NK-92 (cell line): ENCODE data around the gene PIM3.

ENCODE experiments used
- DNase-seq: peaks from one replicate; lab custom pipeline; 2025; ENCODE audit not compliant: unreplicated experiment; lab: John Stamatoyannopoulos, UW

The PIM3 gene

DNA sequence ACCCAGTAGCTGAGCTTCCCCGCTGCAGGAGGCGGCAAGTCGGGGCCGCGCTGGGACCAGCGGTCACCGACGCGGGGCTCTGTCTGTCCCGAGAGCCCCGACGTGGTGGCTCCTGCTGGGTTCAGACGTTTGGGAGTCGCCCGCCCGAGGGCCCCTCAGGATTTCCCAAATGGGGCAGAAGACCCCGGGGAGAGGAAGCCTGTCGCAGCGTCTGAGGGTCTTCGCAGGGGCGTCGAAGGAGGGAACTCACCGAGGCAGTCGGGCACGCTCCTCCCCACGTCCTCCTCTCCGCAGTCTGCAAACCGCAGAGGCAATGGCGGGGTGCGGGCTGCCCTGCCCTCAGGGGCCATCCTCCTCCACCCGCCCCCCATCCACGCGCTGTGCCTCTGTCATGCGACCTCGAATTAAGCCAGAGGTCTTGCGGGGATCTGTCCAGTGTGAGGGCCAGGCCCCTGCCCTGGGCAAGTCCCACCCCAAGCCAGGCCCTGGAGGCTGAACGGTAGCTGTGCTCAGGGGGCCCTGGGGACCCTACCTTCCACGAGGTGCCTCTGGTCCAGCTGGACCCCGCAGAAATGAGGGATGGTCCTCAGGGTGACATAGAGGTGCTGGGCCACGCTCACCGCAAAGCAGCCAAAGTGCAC lies 39.5 kb downstream of the PIM3 start:
- DNase-seq = no peak

DNA sequence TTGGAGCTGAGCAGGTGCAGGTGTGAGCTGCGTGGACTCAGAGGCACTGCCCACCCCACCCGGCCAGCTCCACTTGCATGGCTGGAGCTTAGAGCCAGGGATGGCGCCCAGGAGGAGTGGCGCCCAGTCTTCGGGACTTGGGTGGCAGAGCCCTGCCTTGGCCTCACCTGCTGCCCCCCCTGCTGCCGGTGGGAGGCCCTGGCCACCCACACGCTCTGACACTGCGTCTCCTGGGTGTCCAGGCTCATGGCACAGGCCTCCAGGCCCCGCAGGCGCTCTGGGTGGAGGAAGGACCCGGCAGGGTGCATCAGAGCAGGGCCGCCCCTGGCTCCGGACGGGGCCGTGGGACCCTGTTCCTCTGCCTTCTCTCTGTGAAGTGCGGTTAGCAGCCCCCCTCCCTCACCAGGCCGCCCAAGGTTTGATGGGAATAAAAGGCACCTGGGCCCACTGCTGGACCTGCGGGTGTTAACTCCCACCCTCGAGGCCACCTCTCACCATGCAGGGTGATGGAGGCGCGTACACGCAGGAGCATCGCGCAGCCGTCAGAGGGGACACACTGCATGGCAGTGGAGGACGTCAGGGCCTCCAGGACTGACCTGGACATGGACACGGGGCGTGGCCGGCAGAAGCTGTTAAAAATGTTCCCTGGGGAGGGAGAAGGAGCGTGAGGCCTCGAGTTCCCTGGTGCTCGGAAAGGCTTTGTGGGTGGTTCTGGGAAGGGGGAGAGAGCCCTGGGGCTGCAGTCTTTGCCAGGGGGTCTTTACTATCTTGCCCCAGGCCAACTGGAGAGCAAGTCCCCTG lies 40.2 kb downstream of the PIM3 start:
- DNase-seq = no peak

GRCh38 chr22:50001388-50002231 lies 41.0 kb downstream of the PIM3 start:
- no peak for DNase-seq

- DNase-seq = no peak
Measured at GRCh38 chr22:50002791-50003190, 42.2 kb downstream of the PIM3 start.

- DNase-seq = no peak
Measured at GRCh38 chr22:50004918-50005317, 44.3 kb downstream of the PIM3 start.

DNA sequence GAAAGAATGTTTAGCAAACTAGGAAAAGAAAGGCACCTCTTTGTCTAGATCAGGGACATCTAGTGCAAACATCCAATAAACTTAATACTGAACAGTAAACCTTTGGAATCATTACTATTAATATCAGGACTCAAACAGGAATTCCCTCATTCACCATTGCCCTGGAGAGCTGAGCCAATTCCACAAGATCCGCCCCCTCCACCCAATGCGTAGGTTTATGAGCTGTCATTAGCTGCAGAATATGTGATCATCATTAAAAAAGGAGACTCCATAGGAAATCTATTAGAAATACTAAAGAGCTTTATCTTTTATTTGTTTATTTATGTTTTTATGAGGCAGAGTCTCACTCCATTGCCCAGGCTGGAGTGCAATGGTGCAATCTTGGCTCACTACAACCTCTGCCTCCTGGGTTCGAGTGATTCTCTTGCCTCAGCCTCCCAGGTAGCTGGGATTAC lies 46.5 kb downstream of the PIM3 start:
- DNase-seq = no peak

- DNase-seq = no peak
Measured at GRCh38 chr22:50008151-50009040, 47.8 kb downstream of the PIM3 start.

GRCh38 chr22:50009251-50009650 lies 48.7 kb downstream of the PIM3 start:
- DNase-seq = no peak

DNA sequence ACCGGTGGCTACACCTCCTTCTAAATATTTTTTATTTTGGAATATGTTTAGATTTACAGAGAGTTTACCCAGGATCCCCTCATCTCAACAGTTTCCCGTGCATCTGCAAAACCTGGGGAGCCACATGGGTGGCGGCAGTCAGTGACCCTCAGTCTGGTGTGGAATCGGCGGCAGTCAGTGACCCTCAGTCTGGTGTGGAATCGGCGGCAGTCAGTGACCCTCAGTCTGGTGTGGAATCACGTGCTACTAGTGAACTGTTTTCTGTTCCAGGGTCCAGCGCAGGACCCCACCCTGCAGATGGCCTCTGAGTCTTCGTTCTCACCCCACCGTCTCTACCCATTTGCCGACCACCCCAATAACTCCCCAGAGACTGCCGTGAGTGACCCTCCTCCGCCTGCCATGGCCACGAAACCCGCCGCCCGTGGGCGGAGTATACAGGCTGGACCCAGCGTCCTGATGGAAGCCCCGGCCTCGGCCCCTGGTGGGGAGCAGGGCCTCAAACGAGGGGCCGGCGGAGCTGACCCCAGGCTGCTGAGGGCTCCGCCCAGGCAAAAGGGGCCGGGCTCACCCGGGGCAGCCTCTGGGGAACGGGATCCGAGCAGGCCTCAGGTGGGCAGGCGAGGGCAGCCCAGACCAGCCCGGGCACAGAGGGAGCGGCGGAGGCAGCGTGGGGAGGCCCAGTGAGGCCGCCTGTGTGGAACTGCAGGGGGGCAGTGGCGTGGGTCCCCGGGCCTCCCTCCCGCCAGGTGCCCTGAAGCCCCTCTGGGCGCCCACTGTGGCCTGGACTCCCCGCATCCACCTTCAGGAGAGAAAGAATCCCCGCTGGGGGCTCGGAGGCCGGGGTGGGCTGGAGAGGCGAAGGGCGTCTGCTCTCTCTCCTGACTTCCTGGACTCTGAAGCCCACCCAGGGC lies 49.4 kb downstream of the PIM3 start:
- no peak for DNase-seq

GRCh38 chr22:50010676-50011446 lies 50.3 kb downstream of the PIM3 start:
- DNase-seq = no peak

- DNase-seq = no peak
Measured at GRCh38 chr22:50011447-50012210, 51.1 kb downstream of the PIM3 start.

- DNase-seq = no peak
Measured at GRCh38 chr22:50012211-50013181, 51.9 kb downstream of the PIM3 start, which contains the start of gene IL17REL. Gene IL17REL (minus strand): TSS chr22:50012765. CDS start chr22:50012646, 119 bp downstream.
